GM12864 (cell line): ENCODE measurements around the gene ERC1.

Source experiments
- DNase-seq: peaks from one replicate; pipeline ENCODE4 v3.0.0-alpha.2; 2011; ENCODE audit warnings: low read depth
- H3K4me3 ChIP-seq: 2 replicates; pipeline ENCODE4 v1.5.1; 2011; ENCODE audit warnings: mild to moderate bottlenecking, low read depth, low read length, control low read depth
- TF ChIP-seq, protein P1 (sequence below): IDR thresholded peaks from 2 replicates; pipeline ENCODE4 v1.5.1; 2011; ENCODE audit warnings: low read depth, mild to moderate bottlenecking, moderate library complexity, low read length, control low read depth, inconsistent platforms; ENCODE audit errors: missing control alignments

Gene ERC1

DNA sequence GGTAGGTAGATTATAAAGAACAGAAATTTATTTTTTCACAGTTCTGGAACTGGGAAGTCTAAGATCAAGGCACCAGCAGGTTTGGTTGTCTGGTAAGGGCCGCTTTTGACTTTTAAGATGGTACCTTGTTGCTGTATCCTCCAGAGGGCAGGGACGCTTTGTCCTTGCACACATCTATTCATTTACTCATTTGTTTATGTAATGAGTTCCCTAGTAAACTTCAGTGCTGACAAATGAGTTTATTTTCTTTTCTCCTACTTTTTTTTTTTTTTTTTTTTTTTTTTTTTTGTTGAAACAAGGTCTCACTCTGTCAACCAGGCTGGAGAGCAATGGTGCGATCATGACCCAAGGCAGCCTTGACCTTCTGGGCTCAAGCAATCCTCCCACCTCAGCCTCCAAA lies 407.6 kb downstream of the ERC1 start:
- no peak overlapping the region for H3K4me3 ChIP-seq
- DNase-seq = no peak
- TF ChIP-seq, protein P1, sequence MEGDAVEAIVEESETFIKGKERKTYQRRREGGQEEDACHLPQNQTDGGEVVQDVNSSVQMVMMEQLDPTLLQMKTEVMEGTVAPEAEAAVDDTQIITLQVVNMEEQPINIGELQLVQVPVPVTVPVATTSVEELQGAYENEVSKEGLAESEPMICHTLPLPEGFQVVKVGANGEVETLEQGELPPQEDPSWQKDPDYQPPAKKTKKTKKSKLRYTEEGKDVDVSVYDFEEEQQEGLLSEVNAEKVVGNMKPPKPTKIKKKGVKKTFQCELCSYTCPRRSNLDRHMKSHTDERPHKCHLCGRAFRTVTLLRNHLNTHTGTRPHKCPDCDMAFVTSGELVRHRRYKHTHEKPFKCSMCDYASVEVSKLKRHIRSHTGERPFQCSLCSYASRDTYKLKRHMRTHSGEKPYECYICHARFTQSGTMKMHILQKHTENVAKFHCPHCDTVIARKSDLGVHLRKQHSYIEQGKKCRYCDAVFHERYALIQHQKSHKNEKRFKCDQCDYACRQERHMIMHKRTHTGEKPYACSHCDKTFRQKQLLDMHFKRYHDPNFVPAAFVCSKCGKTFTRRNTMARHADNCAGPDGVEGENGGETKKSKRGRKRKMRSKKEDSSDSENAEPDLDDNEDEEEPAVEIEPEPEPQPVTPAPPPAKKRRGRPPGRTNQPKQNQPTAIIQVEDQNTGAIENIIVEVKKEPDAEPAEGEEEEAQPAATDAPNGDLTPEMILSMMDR = no peak

GRCh38 chr12:1401891-1402290 lies 410.9 kb downstream of the ERC1 start:
- no peak for DNase-seq
- no peak overlapping the region for H3K4me3 ChIP-seq
- TF ChIP-seq, protein P1 = no peak

DNA sequence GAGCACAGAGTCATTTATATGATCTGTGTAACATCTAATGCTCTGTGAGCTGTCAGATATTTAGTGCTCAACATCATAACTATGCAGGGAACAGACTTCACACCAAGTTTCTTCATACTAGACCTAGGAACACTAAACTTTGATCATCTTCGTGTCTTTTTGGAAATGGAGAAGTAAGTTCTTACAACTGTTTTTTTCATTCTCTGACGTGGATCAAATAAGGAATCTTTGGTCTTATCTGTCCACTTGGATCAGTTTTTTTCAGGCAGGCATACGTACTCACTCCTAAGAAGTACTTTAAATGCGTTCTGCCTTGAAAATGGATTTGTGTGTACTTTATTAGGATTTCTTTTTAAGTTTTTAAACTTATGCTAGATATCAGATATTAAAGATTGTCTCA lies 412.4 kb downstream of the ERC1 start:
- DNase-seq = no peak
- TF ChIP-seq, protein P1 = no peak
- no peak overlapping the region for H3K4me3 ChIP-seq

DNA sequence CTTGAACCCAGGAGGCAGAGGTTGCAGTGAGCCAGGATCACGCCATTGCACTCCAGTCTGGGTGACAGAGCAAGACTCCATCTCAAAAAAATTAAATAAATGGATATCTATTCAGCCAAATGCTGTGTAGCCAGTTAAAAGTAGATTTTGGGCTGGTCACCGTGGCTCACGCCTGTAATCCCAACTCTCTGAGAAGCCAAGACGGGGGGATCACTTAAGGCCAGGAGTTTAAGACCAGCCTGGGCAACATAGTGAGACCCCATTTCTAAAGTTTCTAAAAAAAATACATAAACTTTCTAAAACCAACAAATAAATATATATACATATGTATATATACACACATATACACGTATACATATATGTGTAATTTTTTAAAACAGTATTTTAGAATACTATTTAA lies 414.6 kb downstream of the ERC1 start:
- H3K4me3 ChIP-seq = no peak overlapping the region
- TF ChIP-seq, protein P1 = no peak
- DNase-seq = no peak

DNA sequence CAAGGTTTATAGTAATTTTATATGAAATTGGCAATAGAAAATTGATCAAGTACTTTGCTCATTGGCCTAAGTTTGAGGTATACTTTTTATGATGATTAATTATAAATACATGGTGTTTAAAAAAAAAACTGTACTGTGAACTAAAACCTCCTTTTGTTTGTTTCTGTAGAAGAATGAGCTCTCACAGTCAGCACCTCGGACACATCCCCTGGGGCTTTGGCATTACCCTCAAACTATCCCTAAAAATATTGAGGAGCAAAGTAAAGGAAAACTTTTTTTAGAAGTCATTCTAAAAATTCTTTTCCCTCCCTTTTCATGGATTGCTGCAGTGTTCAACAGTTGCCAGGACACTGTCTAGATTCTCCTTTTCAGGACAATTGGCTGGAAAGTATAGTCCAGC lies 419.8 kb downstream of the ERC1 start:
- TF ChIP-seq, protein P1 = no peak
- DNase-seq = no peak
- no peak overlapping the region for H3K4me3 ChIP-seq

- TF ChIP-seq, protein P1 = no peak
- DNase-seq = no peak
- no peak overlapping the region for H3K4me3 ChIP-seq
Measured at GRCh38 chr12:1413930-1414329, 422.9 kb downstream of the ERC1 start.

DNA sequence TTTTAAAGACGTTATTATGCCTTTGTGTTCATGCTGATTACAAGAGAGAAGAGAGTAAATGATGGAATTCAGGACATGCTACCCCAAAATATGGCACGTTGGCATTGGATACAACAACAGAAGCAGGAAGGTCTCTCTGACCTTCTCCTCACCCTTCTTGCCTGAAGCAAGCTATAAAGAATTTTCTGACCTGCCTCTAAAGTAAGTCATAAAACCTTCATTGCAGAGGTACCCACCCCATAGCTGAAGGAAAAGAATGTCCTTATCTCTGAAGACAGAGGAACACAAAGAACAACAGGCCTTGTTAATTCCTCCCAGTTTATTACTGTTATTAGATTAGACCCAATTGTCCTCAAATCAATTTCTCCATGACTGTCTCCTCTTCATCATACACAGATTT lies 427.1 kb downstream of the ERC1 start:
- TF ChIP-seq, protein P1 = no peak
- no peak for DNase-seq

More for the DNA sequence above, 427.1 kb downstream of the ERC1 start:
- no peak overlapping the region for H3K4me3 ChIP-seq
